IMR-90 (cell line): Measurements from ENCODE around the gene SERPINC1. TPM values are rescaled to one million over a fixed set of nuclear protein-coding genes. Genes with fewer than 3 reads are reported as not detected.

ENCODE experiments used
- ATAC-seq: fragments of 200-7000 bp; cut with Tn5 transposase; 2 replicates; pipeline ENCODE4 v1.9.1; 2020; ENCODE audit warnings: low read depth, mild to moderate bottlenecking, moderate library complexity
- BruUV-seq: library from RNA; stranded (reverse); fragments of 400-500 nt; replicated peaks from 2 replicates; lab custom pipeline; 2021; lab: Mats Ljungman, UMichigan
- CTCF ChIA-PET: fragments of 300-600 bp; formaldehyde crosslinking; extraction: SDS; loops from one replicate; lab custom pipeline; 2021; ENCODE audit warnings: antibody characterized with exemption; lab: Yijun Ruan, JAX
- POLR2A ChIA-PET: fragments of 300-600 bp; sonication (Branson Sonifier 250); formaldehyde crosslinking; loops from one replicate; lab custom pipeline; 2022; ENCODE audit warnings: antibody characterized with exemption; ENCODE audit not compliant: unreplicated experiment; lab: Charles Lee
- DNase-seq: peaks from one replicate; pipeline ENCODE4 v3.0.0; 2013
- H2AFZ ChIP-seq: replicated peaks from 2 replicates; pipeline ENCODE3; 2013; ENCODE audit warnings: low read length, mild to moderate bottlenecking; ENCODE audit not compliant: poor library complexity
- H2AK5ac ChIP-seq: 2 replicates; pipeline ENCODE4 v1.6.1; 2013; ENCODE audit warnings: low read depth, low read length, inconsistent platforms
- H2AK9ac ChIP-seq: replicated peaks from 2 replicates; pipeline ENCODE3; 2013; ENCODE audit warnings: mild to moderate bottlenecking, low read depth, low read length, moderate library complexity; ENCODE audit not compliant: poor library complexity
- H2BK120ac ChIP-seq: 2 replicates; pipeline ENCODE4 v1.6.1; 2013; ENCODE audit warnings: low read depth, low read length, inconsistent platforms
- H2BK15ac ChIP-seq: 3 replicates; pipeline ENCODE4 v1.6.1; 2013; ENCODE audit warnings: low read depth, low read length, inconsistent platforms
- H2BK20ac ChIP-seq: 2 replicates; pipeline ENCODE4 v1.6.1; 2013; ENCODE audit warnings: low read depth, mild to moderate bottlenecking, inconsistent platforms, low read length, moderate library complexity
- H2BK5ac ChIP-seq: 2 replicates; pipeline ENCODE4 v1.6.1; 2013; ENCODE audit warnings: mild to moderate bottlenecking, low read depth, low read length, inconsistent platforms; ENCODE audit not compliant: poor library complexity, severe bottlenecking
- H3K14ac ChIP-seq: replicated peaks from 2 replicates; pipeline ENCODE4 v1.6.1; 2013; ENCODE audit warnings: low read depth, low read length, inconsistent platforms
- H3K18ac ChIP-seq: 2 replicates; pipeline ENCODE4 v1.6.1; 2013; ENCODE audit warnings: low read depth, low read length, control low read depth
- H3K23ac ChIP-seq: 2 replicates; pipeline ENCODE4 v1.6.1; 2013; ENCODE audit warnings: low read depth, low read length, inconsistent platforms
- H3K27ac ChIP-seq: 2 replicates; pipeline ENCODE4 v1.5.1; 2013; ENCODE audit warnings: mild to moderate bottlenecking, control low read depth, low read length; ENCODE audit not compliant: insufficient read depth
- H3K27me3 ChIP-seq: 2 replicates; pipeline ENCODE4 v1.6.1; 2013; ENCODE audit warnings: low read length; ENCODE audit not compliant: control insufficient read depth, insufficient read depth
- H3K36me3 ChIP-seq: 2 replicates; pipeline ENCODE4 v1.6.1; 2013; ENCODE audit warnings: low read length, mixed read lengths; ENCODE audit not compliant: control insufficient read depth, insufficient read depth
- H3K4ac ChIP-seq: 2 replicates; pipeline ENCODE4 v1.6.1; 2013; ENCODE audit warnings: low read depth, low read length, inconsistent platforms
- H3K4me1 ChIP-seq: 2 replicates; pipeline ENCODE4 v1.6.1; 2013; ENCODE audit warnings: low read length, mixed read lengths; ENCODE audit not compliant: control insufficient read depth, insufficient read depth
- H3K4me2 ChIP-seq: 2 replicates; pipeline ENCODE4 v1.6.1; 2013; ENCODE audit warnings: low read depth, mild to moderate bottlenecking, control low read depth, low read length, moderate library complexity
- H3K4me3 ChIP-seq: 2 replicates; pipeline ENCODE4 v1.5.1; 2013; ENCODE audit warnings: low read depth, mild to moderate bottlenecking, control low read depth, low read length, moderate library complexity; ENCODE audit not compliant: insufficient read depth
- H3K56ac ChIP-seq: 2 replicates; pipeline ENCODE4 v1.6.1; 2013; ENCODE audit warnings: low read length, inconsistent platforms; ENCODE audit not compliant: insufficient read depth; ENCODE audit errors: extremely low read depth
- H3K79me1 ChIP-seq, 2 experiments: 2 replicates each; pipeline ENCODE4 v1.6.1; 2013; ENCODE audit warnings: low read length in 2 of 2, inconsistent platforms in 1 of 2, low read depth in 1 of 2
- H3K9ac ChIP-seq: 2 replicates; pipeline ENCODE4 v1.6.1; 2013; ENCODE audit warnings: low read depth, low read length, control low read depth
- H3K9me1 ChIP-seq: 2 replicates; pipeline ENCODE4 v1.6.1; 2013; ENCODE audit warnings: low read length, inconsistent platforms; ENCODE audit not compliant: insufficient read depth
- H3K9me3 ChIP-seq: 2 replicates; pipeline ENCODE4 v1.6.1; 2013; ENCODE audit warnings: low read length; ENCODE audit not compliant: control insufficient read depth, insufficient read depth
- H4K20me1 ChIP-seq: 2 replicates; pipeline ENCODE4 v1.6.1; 2013; ENCODE audit warnings: low read length, inconsistent platforms; ENCODE audit not compliant: insufficient read depth
- H4K5ac ChIP-seq: 2 replicates; pipeline ENCODE4 v1.6.1; 2013; ENCODE audit warnings: mild to moderate bottlenecking, low read depth, low read length, control low read depth
- H4K8ac ChIP-seq, 2 experiments: 2 replicates each; pipeline ENCODE4 v1.6.1; 2013; ENCODE audit warnings: low read depth in 2 of 2, low read length in 2 of 2, control low read depth in 1 of 2, inconsistent platforms in 1 of 2
- H4K91ac ChIP-seq: 2 replicates; pipeline ENCODE4 v1.6.1; 2013; ENCODE audit warnings: low read depth, low read length, inconsistent platforms; ENCODE audit not compliant: insufficient read depth
- BHLHE40 ChIP-seq: fragments of 150-350 bp; IDR thresholded peaks from 2 replicates; pipeline ENCODE4 v1.6.1; 2016; ENCODE audit warnings: mild to moderate bottlenecking, low read depth, low read length
- CEBPB ChIP-seq: IDR thresholded peaks from 2 replicates; pipeline ENCODE4 v1.6.1; 2012; ENCODE audit warnings: low read depth, low read length, improper control_type of control experiment
- CHD1 ChIP-seq: IDR thresholded peaks from 2 replicates; pipeline ENCODE4 v1.6.1; 2012; ENCODE audit warnings: low read depth, low read length, improper control_type of control experiment
- ELK1 ChIP-seq: fragments of 150-350 bp; IDR thresholded peaks from 2 replicates; pipeline ENCODE4 v1.6.1; 2016; ENCODE audit warnings: low read depth, mild to moderate bottlenecking, low read length, moderate library complexity, borderline replicate concordance
- FOS ChIP-seq: fragments of 150-350 bp; IDR thresholded peaks from 2 replicates; pipeline ENCODE4 v1.6.1; 2016; ENCODE audit warnings: low read depth, low read length
- MAFK ChIP-seq: IDR thresholded peaks from 2 replicates; pipeline ENCODE4 v1.6.1; 2012; ENCODE audit warnings: low read depth, low read length, improper control_type of control experiment
- MAZ ChIP-seq: IDR thresholded peaks from 2 replicates; pipeline ENCODE4 v1.6.1; 2012; ENCODE audit warnings: low read depth, mild to moderate bottlenecking, low read length, improper control_type of control experiment, moderate library complexity, borderline replicate concordance
- NFE2L2 ChIP-seq: fragments of 150-350 bp; IDR thresholded peaks from 2 replicates; pipeline ENCODE4 v1.6.1; 2016; ENCODE audit warnings: low read depth, mild to moderate bottlenecking, low read length
- RAD21 ChIP-seq: IDR thresholded peaks from 2 replicates; pipeline ENCODE4 v1.6.1; 2012; ENCODE audit warnings: low read length, improper control_type of control experiment
- RCOR1 ChIP-seq: IDR thresholded peaks from 2 replicates; pipeline ENCODE4 v1.6.1; 2012; ENCODE audit warnings: mild to moderate bottlenecking, low read length, improper control_type of control experiment; ENCODE audit not compliant: insufficient replicate concordance
- RFX5 ChIP-seq: IDR thresholded peaks from 2 replicates; pipeline ENCODE4 v1.8.0; 2012; ENCODE audit warnings: low read depth, mild to moderate bottlenecking, low read length, moderate library complexity
- SMC3 ChIP-seq: fragments of 150-350 bp; IDR thresholded peaks from 2 replicates; pipeline ENCODE4 v1.6.1; 2016; ENCODE audit warnings: low read depth, mild to moderate bottlenecking, antibody characterized with exemption, low read length, moderate library complexity
- USF2 ChIP-seq: fragments of 150-350 bp; IDR thresholded peaks from 2 replicates; pipeline ENCODE4 v1.6.1; 2017; ENCODE audit warnings: mild to moderate bottlenecking, antibody characterized with exemption, low read length, low read depth
- dilution Hi-C: fragments of 300-500 bp; cut with HindIII; formaldehyde crosslinking; loops from one replicate; pipeline ENCODE4 v1.14.3; 2018; ENCODE audit warnings: low sequenced_read_pairs; ENCODE audit not compliant: unreplicated experiment
- in situ Hi-C: fragments of 300-500 bp; cut with MboI; formaldehyde crosslinking; loops from 3 replicates; pipeline ENCODE4 v1.14.3; 2019; ENCODE audit warnings: low sequenced_read_pairs, inconsistent platforms, mixed read lengths
- intact Hi-C: fragments of 100-400 bp; cut with micrococcal nuclease; formaldehyde crosslinking; loops from 2 replicates; pipeline ENCODE4 v1.10.0; 2022
- polyA plus RNA-seq, 3 experiments: library from polyadenylated mRNA; depleted of rRNA; stranded (reverse); fragments of >200 nt; gene quantifications; 2 replicates each; pipeline ENCODE4 v1.2.3, GENCODE V29; 2012; ENCODE audit warnings: low replicate concordance in 1 of 3
- total RNA-seq: library from RNA; depleted of rRNA; stranded (reverse); fragments of >200 nt; gene quantifications from 2 replicates; pipeline ENCODE4 v1.2.3, GENCODE V29; 2012

Gene SERPINC1
- total and polyA plus RNA-seq, 2 of the 4 experiments (the other 2 are of a cell fraction): not detected

DNA sequence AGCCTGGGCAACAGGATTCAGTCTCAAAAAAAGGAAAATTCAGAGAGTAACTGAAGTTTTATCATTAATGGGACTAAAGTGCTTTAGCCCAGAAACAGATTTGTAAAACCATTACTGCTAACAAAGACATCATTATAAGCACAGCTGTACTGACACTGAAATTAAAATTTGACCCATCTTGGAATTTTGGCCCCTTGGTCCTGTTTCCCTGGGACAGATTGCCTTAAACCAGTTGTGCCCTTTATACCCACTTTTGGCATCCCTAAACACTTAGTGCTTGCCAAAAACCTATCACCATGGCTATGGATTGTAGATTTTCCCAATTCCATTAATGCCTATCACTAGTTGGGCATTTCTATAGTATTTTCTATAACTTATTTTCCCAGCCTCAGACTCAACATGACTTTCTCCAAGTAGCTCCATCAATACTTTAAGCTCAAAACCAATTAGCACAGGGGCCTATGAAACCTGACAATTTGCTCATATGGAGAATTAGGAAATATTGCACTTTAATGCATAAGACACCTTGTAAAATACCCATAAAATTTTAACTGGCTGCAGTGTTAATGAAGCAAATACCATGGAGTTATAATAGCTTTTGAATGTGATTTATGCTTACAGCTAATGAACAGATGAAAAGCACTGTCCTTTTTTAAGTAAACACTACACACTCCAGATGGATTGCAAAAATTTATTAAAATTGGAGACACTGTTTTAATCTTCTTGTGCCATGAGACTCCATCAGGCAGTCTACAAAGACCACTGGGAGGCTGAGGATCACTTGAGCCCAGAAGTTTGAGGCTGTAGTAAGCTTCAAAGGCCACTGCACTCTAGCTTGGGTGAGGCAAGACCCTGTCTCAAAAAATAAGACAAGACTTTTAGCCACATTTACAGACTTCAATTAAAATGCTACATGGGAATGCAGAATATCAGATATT is 53.6 kb downstream of the SERPINC1 start:
- H3K4ac ChIP-seq: no peak overlapping the region
- in situ Hi-C loops (no loop called here), intact Hi-C loops (no loop called here), dilution Hi-C loops (no loop called here)
- no peak overlapping the region for H3K56ac ChIP-seq
- no peak overlapping the region for H3K4me3 ChIP-seq
- no peak overlapping the region for H2BK5ac ChIP-seq
- H3K4me1 ChIP-seq: no peaks in the 10 kb centered on the region
- H2BK15ac ChIP-seq: no peak overlapping the region
- H2BK120ac ChIP-seq: no peak overlapping the region
- H4K91ac ChIP-seq: no peak overlapping the region
- H4K5ac ChIP-seq: no peak overlapping the region
- no peak overlapping the region for H3K4me2 ChIP-seq
- no peak overlapping the region for H2AFZ ChIP-seq
- H2AK5ac ChIP-seq: no peak overlapping the region
- no peak overlapping the region for H3K27ac ChIP-seq
- no peak overlapping the region for H4K8ac ChIP-seq
- H3K79me1 ChIP-seq: peaks cover 9 to 35% of the 10 kb centered on the region in 2 experiments; a peak in 3 of 4 replicates
- no peak for TF ChIP-seq RCOR1
- TF ChIP-seq RFX5: no peak
- no peak for TF ChIP-seq RAD21
- no peak for TF ChIP-seq CHD1
- TF ChIP-seq MAZ: no peak
- no peak for TF ChIP-seq MAFK
- TF ChIP-seq FOS: no peak
- no peak for TF ChIP-seq SMC3
- no peak for TF ChIP-seq BHLHE40
- TF ChIP-seq CEBPB: no peak
- TF ChIP-seq NFE2L2: no peak
- TF ChIP-seq USF2: no peak
- no peak for TF ChIP-seq ELK1
- peaks cover 44% of the 10 kb centered on the region for H3K36me3 ChIP-seq
- H3K23ac ChIP-seq: 0 out of 2 replicates have a peak overlapping the region, but pooled peaks have one; percentile 47
- DNase-seq: no peak
- no peak overlapping the region for H3K14ac ChIP-seq
- H4K20me1 ChIP-seq: peaks cover 68% of the 10 kb centered on the region
- no peaks in the 10 kb centered on the region for H3K27me3 ChIP-seq
- ChIA-PET POLR2A (no interaction called here), CTCF (no interaction called here)
- BruUV-seq: no TSS peak
- H2AK9ac ChIP-seq: no peak overlapping the region
- H3K18ac ChIP-seq: no peak overlapping the region
- no peak overlapping the region for H2BK20ac ChIP-seq
- no peaks in the 10 kb centered on the region for H3K9me1 ChIP-seq
- no peaks in the 10 kb centered on the region for H3K9me3 ChIP-seq
- no peak for ATAC-seq
- H3K9ac ChIP-seq: no peak overlapping the region
